SK-N-MC (cell line): ENCODE data around the gene GLTP.

Experiments used
- EZH2 ChIP-seq: fragments of 200-600 bp; sonication (generic); IDR thresholded peaks from one replicate; pipeline ENCODE4 v1.6.1; 2017; ENCODE audit warnings: antibody characterized with exemption
- FOXP2 ChIP-seq: optimal IDR thresholded peaks from 2 replicates; pipeline ENCODE3; 2011; ENCODE audit warnings: mild to moderate bottlenecking, moderate library complexity; ENCODE audit not compliant: insufficient read depth; ENCODE audit errors: extremely low read length, control extremely low read depth
- POLR2AphosphoS5 ChIP-seq: IDR thresholded peaks from 2 replicates; pipeline ENCODE4 v1.6.1; 2012; ENCODE audit warnings: mild to moderate bottlenecking, low read depth, low read length, borderline replicate concordance

- TF ChIP-seq EZH2: no peak
- no peak for TF ChIP-seq POLR2AphosphoS5
- TF ChIP-seq FOXP2: no peak
Measured at GRCh38 chr12:109832541-109833306, 47.6 kb downstream of the GLTP start.
